Esophagus muscularis mucosa (tissue), 4 donors: ENCODE results near the gene FAM107B. TPM values are rescaled to one million over a fixed set of nuclear protein-coding genes. Genes with fewer than 3 reads are reported as not detected.

Experiments
- DNase-seq: peaks from one replicate; pipeline ENCODE4 v3.0.0-alpha.2; 2017; ENCODE audit errors: extremely low spot score
- H3K27ac ChIP-seq, 4 donors: fragments of 200-600 bp; sonication (generic); replicated peaks in 1 of 4; 1 replicate in 3 of 4; 2 replicates in 1 of 4; pipeline ENCODE4 v1.5.1; 2016 to 2019; ENCODE audit warnings: mild to moderate bottlenecking in 1 of 4
- H3K27me3 ChIP-seq, 4 donors: fragments of 200-600 bp; sonication (generic); one replicate each; pipeline versions ENCODE4 v1.5.1 to v1.6.0; 2016 to 2019
- H3K36me3 ChIP-seq, 4 donors: fragments of 200-600 bp; sonication (generic); one replicate each; pipeline ENCODE4 v1.5.1; 2016 to 2019
- H3K4me1 ChIP-seq, 4 donors: fragments of 200-600 bp; sonication (generic); one replicate each; pipeline ENCODE4 v1.5.1; 2016 to 2019
- H3K4me3 ChIP-seq, 4 donors: fragments of 200-600 bp; sonication (generic); 1 replicate in 2 of 4; 2 replicates in 2 of 4; pipeline ENCODE4 v1.5.1; 2016 to 2019; ENCODE audit warnings: mild to moderate bottlenecking in 4 of 4, moderate library complexity in 1 of 4
- H3K9me3 ChIP-seq, 4 donors: fragments of 200-600 bp; sonication (generic); 1 replicate in 3 of 4; 2 replicates in 1 of 4; pipeline ENCODE4 v1.5.1; 2016 to 2019
- EP300 ChIP-seq: sonication (generic); formaldehyde crosslinking; IDR thresholded peaks from one replicate; pipeline ENCODE4 v1.6.1; 2017; ENCODE audit warnings: antibody characterized with exemption
- POLR2A ChIP-seq: fragments of 450-650 bp; IDR thresholded peaks from one replicate; pipeline ENCODE4 v1.6.1; 2017; ENCODE audit warnings: antibody characterized with exemption, moderate library complexity, mild to moderate bottlenecking, low read depth
- POLR2AphosphoS5 ChIP-seq, 2 donors: sonication (generic); formaldehyde crosslinking; IDR thresholded peaks; one replicate each; pipeline ENCODE4 v1.6.1; 2017; ENCODE audit warnings: antibody characterized with exemption in 2 of 2
- WGBS: methylation state at CpG from one replicate; pipeline ENCODE4 v1.1.5; 2018; 5-methylcytosine and 5-hydroxymethylcytosine counted together
- intact Hi-C: fragments of 100-400 bp; cut with DNase I; formaldehyde crosslinking; loops from one replicate; pipeline ENCODE4 v1.15.1; 2023
- total RNA-seq, 4 donors: library from RNA; depleted of rRNA; stranded (reverse); fragments of >200 nt; gene quantifications; one replicate each; pipeline versions ENCODE4 v1.1.0 to v1.2.1, GENCODE V29; 2016
- TF ChIP-seq, protein P1 (sequence below), 3 experiments: fragments of 200-600 bp in 2 of 3; fragments of 450-650 bp in 1 of 3; sonication (generic) in 2 of 3; IDR thresholded peaks; one replicate each; pipeline ENCODE4 v1.5.1; 2017 to 2019; ENCODE audit warnings: antibody characterized with exemption in 3 of 3, mild to moderate bottlenecking in 2 of 3, moderate library complexity in 1 of 3

Gene FAM107B
- total RNA-seq, 4 donors from 2014 or later = 7.5 to 14.1 (median 9.4) TPM

GRCh38 chr10:14616955-14617730 lies 157.6 kb downstream of the FAM107B start:
- intact Hi-C loops = no loop called here

DNA sequence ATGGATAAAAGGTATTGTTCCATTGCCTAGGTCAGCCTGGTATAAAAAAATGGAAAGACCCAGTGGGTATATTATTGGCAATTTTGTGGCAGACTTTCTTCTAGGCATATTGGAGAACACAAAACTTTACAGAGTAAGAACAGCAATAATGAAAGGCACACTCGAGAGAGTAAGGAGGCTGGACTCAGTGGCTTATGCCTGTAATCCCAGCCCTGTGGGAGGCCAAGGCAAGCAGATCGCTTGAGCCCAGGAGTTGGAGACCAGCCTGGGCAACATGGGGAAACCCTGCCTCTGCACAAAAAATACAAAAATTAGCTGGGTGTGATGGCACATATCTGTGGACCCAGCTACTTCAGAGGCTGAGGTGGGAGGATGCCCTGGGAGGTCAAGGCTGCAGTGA lies 158.2 kb downstream of the FAM107B start:
- no peaks in the 10 kb centered on the region for H3K9me3 ChIP-seq
- H3K27me3 ChIP-seq = no peaks in the 10 kb centered on the region
- no peak overlapping the region for H3K4me3 ChIP-seq
- DNase-seq = no peak
- no peak for TF ChIP-seq EP300
- 81% methylated on average over 2 of the region's 2 CpGs for WGBS
- no peak overlapping the region for H3K27ac ChIP-seq
- no peaks in the 10 kb centered on the region for H3K36me3 ChIP-seq
- H3K4me1 ChIP-seq = peaks cover 0 to 17% (median 1%) of the 10 kb centered on the region in 4 donors
- intact Hi-C loops = no loop called here

More at GRCh38 chr10:14616955-14617730, 157.6 kb downstream of the FAM107B start:
- Histone ChIP-seq H3K27ac (no peak overlapping the region), H3K27me3 (no peaks in the 10 kb centered on the region), H3K4me3 (no peak overlapping the region), H3K9me3 (no peaks in the 10 kb centered on the region), H3K36me3 (no peaks in the 10 kb centered on the region), H3K4me1 (peaks cover 0 to 11% (median 1%) of the 10 kb centered on the region in 4 donors)
- 60% methylated on average over 5 of the region's 5 CpGs for WGBS
- no peak for DNase-seq
- TF ChIP-seq EP300 (no peak), POLR2A (no peak), POLR2AphosphoS5 (IDR thresholded peaks at IDR 0.05) (no peak)
- TF ChIP-seq, protein P1, sequence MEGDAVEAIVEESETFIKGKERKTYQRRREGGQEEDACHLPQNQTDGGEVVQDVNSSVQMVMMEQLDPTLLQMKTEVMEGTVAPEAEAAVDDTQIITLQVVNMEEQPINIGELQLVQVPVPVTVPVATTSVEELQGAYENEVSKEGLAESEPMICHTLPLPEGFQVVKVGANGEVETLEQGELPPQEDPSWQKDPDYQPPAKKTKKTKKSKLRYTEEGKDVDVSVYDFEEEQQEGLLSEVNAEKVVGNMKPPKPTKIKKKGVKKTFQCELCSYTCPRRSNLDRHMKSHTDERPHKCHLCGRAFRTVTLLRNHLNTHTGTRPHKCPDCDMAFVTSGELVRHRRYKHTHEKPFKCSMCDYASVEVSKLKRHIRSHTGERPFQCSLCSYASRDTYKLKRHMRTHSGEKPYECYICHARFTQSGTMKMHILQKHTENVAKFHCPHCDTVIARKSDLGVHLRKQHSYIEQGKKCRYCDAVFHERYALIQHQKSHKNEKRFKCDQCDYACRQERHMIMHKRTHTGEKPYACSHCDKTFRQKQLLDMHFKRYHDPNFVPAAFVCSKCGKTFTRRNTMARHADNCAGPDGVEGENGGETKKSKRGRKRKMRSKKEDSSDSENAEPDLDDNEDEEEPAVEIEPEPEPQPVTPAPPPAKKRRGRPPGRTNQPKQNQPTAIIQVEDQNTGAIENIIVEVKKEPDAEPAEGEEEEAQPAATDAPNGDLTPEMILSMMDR (IDR thresholded peaks at IDR 0.05) = no peak

DNA sequence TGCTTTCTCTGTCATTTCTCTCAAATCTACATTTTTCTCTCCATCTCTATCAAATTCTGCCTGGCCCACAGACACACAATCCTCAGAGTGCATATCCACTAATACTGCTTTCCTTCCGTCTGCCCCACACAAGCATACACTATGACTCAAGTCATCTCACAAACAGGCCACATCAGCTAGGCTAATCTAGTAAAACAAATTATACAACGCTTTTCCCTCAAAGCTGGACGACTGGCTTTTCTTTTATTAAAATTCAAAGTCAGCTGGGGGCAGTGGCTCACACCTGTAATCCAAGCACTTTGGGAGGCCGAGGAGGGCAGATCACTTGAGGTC lies 161.1 kb downstream of the FAM107B start:
- H3K36me3 ChIP-seq = no peaks in the 10 kb centered on the region
- no peak for DNase-seq
- no peak overlapping the region for H3K27ac ChIP-seq
- intact Hi-C loops = no loop called here
- TF ChIP-seq EP300 = no peak
- no peak for TF ChIP-seq POLR2A
- TF ChIP-seq, protein P1 (IDR thresholded peaks at IDR 0.05) = no peak
- no peak for TF ChIP-seq POLR2AphosphoS5 (IDR thresholded peaks at IDR 0.05)
- no peak overlapping the region for H3K4me3 ChIP-seq
- WGBS = 88% methylated on average over 4 of the region's 4 CpGs
- no peaks in the 10 kb centered on the region for H3K27me3 ChIP-seq
- peaks cover 0 to 18% (median 1%) of the 10 kb centered on the region in 4 donors for H3K4me1 ChIP-seq
- no peaks in the 10 kb centered on the region for H3K9me3 ChIP-seq

GRCh38 chr10:14612873-14613587 lies 161.7 kb downstream of the FAM107B start:
- H3K4me3 ChIP-seq = no peak overlapping the region
- H3K4me1 ChIP-seq = peaks cover 0 to 18% (median 1%) of the 10 kb centered on the region in 4 donors
- no peak overlapping the region for H3K27ac ChIP-seq
- H3K9me3 ChIP-seq = no peaks in the 10 kb centered on the region
- 89% methylated on average over 15 of the region's 15 CpGs for WGBS
- H3K27me3 ChIP-seq = no peaks in the 10 kb centered on the region
- intact Hi-C loops = no loop called here
- no peak for TF ChIP-seq POLR2AphosphoS5 (IDR thresholded peaks at IDR 0.05)
- DNase-seq = no peak
- H3K36me3 ChIP-seq = no peaks in the 10 kb centered on the region

- no peaks in the 10 kb centered on the region for H3K27me3 ChIP-seq
- intact Hi-C loops = no loop called here
- no peaks in the 10 kb centered on the region for H3K9me3 ChIP-seq
- peaks cover 0 to 13% (median under 1%) of the 10 kb centered on the region in 4 donors for H3K4me1 ChIP-seq
- DNase-seq = no peak
- no peak overlapping the region for H3K27ac ChIP-seq
- no peaks in the 10 kb centered on the region for H3K36me3 ChIP-seq
- no peak overlapping the region for H3K4me3 ChIP-seq
- TF ChIP-seq POLR2AphosphoS5 (IDR thresholded peaks at IDR 0.05) = no peak
- TF ChIP-seq EP300 = no peak
- TF ChIP-seq, protein P1 (IDR thresholded peaks at IDR 0.05) = no peak
- TF ChIP-seq POLR2A = no peak
- WGBS = 15% methylated on average over 2 of the region's 2 CpGs
Measured at GRCh38 chr10:14611968-14612693, 162.6 kb downstream of the FAM107B start.
